GM12874 (cell line): Measurements from ENCODE around the gene ELFN1.

Source experiments
- CTCF ChIP-seq: IDR thresholded peaks from 2 replicates; pipeline ENCODE4 v1.5.1; 2011; ENCODE audit warnings: low read depth, mild to moderate bottlenecking, control low read depth, low read length, moderate library complexity; ENCODE audit not compliant: insufficient read depth

The ELFN1 gene

GRCh38 chr7:1708596-1709251 is 38.6 kb downstream of the ELFN1 start:
- no peak for TF ChIP-seq CTCF

GRCh38 chr7:1709281-1709680 is 39.2 kb downstream of the ELFN1 start:
- no peak for TF ChIP-seq CTCF

GRCh38 chr7:1709900-1710299 is 39.8 kb downstream of the ELFN1 start:
- peak; percentile 20; the same call in 1 of the 2 replicates for TF ChIP-seq CTCF

GRCh38 chr7:1710936-1711335 is 40.9 kb downstream of the ELFN1 start:
- no peak for TF ChIP-seq CTCF

GRCh38 chr7:1712907-1713501 is 42.9 kb downstream of the ELFN1 start:
- TF ChIP-seq CTCF, result no peak

- TF ChIP-seq CTCF, result no peak
Observed at GRCh38 chr7:1713502-1714484, 43.7 kb downstream of the ELFN1 start.
